OCI-LY1 (cell line): ENCODE results near the gene TSC1.

Experiments
- H2AFZ ChIP-seq: fragments of 200-600 bp; sonication (generic), shearing (Covaris generic); 2 replicates; pipeline ENCODE4 v1.6.0; 2014; ENCODE audit warnings: antibody characterized with exemption, mild to moderate bottlenecking, low read length
- H3F3A ChIP-seq: fragments of 200-600 bp; sonication (generic), shearing (Covaris generic); 2 replicates; pipeline ENCODE4 v1.6.0; 2014; ENCODE audit warnings: mild to moderate bottlenecking, antibody characterized with exemption, low read length, moderate library complexity; ENCODE audit not compliant: insufficient read depth
- H3K27ac ChIP-seq: fragments of 200-600 bp; sonication (generic); 2 replicates; pipeline ENCODE4 v1.5.1; 2014; ENCODE audit warnings: low read length, mixed run types, mild to moderate bottlenecking, low read depth; ENCODE audit not compliant: poor library complexity, severe bottlenecking
- H3K27me3 ChIP-seq: fragments of 200-600 bp; sonication (generic); 2 replicates; pipeline ENCODE4 v1.6.0; 2014; ENCODE audit warnings: antibody characterized with exemption, mild to moderate bottlenecking, low read length, moderate library complexity; ENCODE audit not compliant: insufficient read depth
- H3K36me3 ChIP-seq: fragments of 200-600 bp; sonication (generic); 2 replicates; pipeline ENCODE4 v1.6.1; 2014; ENCODE audit warnings: mild to moderate bottlenecking, antibody characterized with exemption, low read length, moderate library complexity, mixed read lengths; ENCODE audit not compliant: insufficient read depth
- H3K4me1 ChIP-seq: fragments of 200-600 bp; sonication (generic); 2 replicates; pipeline ENCODE4 v1.5.1; 2014; ENCODE audit warnings: mild to moderate bottlenecking, low read length, moderate library complexity; ENCODE audit not compliant: insufficient read depth, severe bottlenecking
- H3K4me2 ChIP-seq: fragments of 200-600 bp; sonication (generic), shearing (Covaris generic); 2 replicates; pipeline ENCODE4 v1.6.1; 2014; ENCODE audit warnings: low read length
- H3K4me3 ChIP-seq: fragments of 200-600 bp; sonication (generic); 2 replicates; pipeline ENCODE4 v1.5.1; 2014; ENCODE audit warnings: low read length, low read depth, mild to moderate bottlenecking, mixed read lengths; ENCODE audit not compliant: poor library complexity, severe bottlenecking
- H3K79me2 ChIP-seq: fragments of 200-600 bp; shearing (Covaris generic); 2 replicates; pipeline ENCODE4 v1.6.1; 2016; ENCODE audit warnings: mixed run types, low read length, mixed read lengths; ENCODE audit not compliant: insufficient read depth
- H3K9ac ChIP-seq: fragments of 200-600 bp; sonication (generic), shearing (Covaris generic); 2 replicates; pipeline ENCODE4 v1.6.1; 2014; ENCODE audit warnings: mild to moderate bottlenecking, low read length, mixed read lengths
- H3K9me2 ChIP-seq: fragments of 200-600 bp; sonication (generic), shearing (Covaris generic); 2 replicates; pipeline ENCODE4 v1.6.1; 2014; ENCODE audit warnings: low read depth, mild to moderate bottlenecking, low read length, mixed read lengths
- H3K9me3 ChIP-seq: fragments of 200-600 bp; shearing (Covaris generic); 2 replicates; pipeline ENCODE4 v1.6.1; 2014; ENCODE audit warnings: low read length, mixed read lengths
- H4K20me1 ChIP-seq: fragments of 200-600 bp; sonication (generic), shearing (Covaris generic); 2 replicates; pipeline ENCODE4 v1.6.0; 2016; ENCODE audit warnings: mild to moderate bottlenecking, low read length; ENCODE audit not compliant: insufficient read depth
- EZH2 ChIP-seq: fragments of 200-600 bp; sonication (generic), shearing (Covaris generic); IDR thresholded peaks from 2 replicates; pipeline ENCODE4 v1.8.0; 2017; ENCODE audit warnings: borderline replicate concordance, mixed run types, mild to moderate bottlenecking, antibody characterized with exemption, low read length, moderate library complexity, mixed read lengths
- TF ChIP-seq, protein P1 (sequence below): fragments of 200-600 bp; sonication (generic), shearing (Covaris generic); IDR thresholded peaks from 2 replicates; pipeline ENCODE4 v1.5.1; 2017; ENCODE audit warnings: mild to moderate bottlenecking, antibody characterized with exemption, low read length, moderate library complexity, mixed read lengths

The TSC1 gene

DNA sequence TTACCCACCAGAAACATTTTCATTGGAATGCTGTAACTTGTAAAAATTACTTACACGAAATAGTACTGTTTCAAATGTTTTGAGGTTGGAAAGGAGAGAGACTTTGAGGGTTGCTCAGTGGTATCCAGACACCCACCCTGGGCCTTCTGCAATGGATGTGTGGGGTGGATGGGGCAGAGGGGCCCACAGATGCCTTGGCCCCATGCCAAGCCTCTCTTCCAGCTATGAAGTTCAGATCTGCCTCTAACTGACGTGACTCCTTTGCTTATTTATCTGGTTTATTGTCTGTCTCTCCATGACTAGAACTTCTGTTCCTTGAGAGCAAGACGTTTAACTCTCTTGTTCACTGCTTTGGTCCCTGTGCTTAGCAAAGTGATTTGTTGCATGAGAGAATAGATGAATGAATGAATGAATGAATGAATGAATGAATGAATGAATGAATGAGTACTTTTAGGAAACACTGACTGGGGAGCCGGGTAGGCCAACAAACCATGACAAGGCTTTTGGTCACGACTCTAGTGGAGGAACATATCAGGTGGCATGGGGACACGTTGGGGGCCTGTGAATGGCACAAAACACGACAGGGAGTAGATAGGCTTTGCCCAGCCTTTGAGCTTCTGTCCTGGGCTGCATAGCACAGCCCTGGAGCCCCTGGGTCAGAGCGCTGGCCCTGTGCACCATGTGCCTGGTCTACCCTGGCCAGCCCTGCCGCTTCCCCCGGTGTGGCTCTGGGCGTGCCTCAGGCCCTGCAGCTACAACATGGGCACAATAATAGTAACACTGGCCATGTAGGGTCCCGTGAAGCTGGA, 98.1 kb downstream of the TSC1 start:
- Histone ChIP-seq H3K27me3 (peaks cover 6% of the 10 kb centered on the region), H3K79me2 (no peaks in the 10 kb centered on the region), H3K4me2 (no peak overlapping the region), H3K9me3 (no peaks in the 10 kb centered on the region), H2AFZ (no peak overlapping the region), H3K9me2 (no peaks in the 10 kb centered on the region), H3K4me3 (no peak overlapping the region), H3F3A (no peaks in the 10 kb centered on the region), H3K9ac (no peak overlapping the region), H3K27ac (no peak overlapping the region), H4K20me1 (no peaks in the 10 kb centered on the region), H3K4me1 (peaks cover 8% of the 10 kb centered on the region), H3K36me3 (no peaks in the 10 kb centered on the region)
- TF ChIP-seq EZH2, result no peak
- TF ChIP-seq, protein P1, sequence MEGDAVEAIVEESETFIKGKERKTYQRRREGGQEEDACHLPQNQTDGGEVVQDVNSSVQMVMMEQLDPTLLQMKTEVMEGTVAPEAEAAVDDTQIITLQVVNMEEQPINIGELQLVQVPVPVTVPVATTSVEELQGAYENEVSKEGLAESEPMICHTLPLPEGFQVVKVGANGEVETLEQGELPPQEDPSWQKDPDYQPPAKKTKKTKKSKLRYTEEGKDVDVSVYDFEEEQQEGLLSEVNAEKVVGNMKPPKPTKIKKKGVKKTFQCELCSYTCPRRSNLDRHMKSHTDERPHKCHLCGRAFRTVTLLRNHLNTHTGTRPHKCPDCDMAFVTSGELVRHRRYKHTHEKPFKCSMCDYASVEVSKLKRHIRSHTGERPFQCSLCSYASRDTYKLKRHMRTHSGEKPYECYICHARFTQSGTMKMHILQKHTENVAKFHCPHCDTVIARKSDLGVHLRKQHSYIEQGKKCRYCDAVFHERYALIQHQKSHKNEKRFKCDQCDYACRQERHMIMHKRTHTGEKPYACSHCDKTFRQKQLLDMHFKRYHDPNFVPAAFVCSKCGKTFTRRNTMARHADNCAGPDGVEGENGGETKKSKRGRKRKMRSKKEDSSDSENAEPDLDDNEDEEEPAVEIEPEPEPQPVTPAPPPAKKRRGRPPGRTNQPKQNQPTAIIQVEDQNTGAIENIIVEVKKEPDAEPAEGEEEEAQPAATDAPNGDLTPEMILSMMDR, result no peak

DNA sequence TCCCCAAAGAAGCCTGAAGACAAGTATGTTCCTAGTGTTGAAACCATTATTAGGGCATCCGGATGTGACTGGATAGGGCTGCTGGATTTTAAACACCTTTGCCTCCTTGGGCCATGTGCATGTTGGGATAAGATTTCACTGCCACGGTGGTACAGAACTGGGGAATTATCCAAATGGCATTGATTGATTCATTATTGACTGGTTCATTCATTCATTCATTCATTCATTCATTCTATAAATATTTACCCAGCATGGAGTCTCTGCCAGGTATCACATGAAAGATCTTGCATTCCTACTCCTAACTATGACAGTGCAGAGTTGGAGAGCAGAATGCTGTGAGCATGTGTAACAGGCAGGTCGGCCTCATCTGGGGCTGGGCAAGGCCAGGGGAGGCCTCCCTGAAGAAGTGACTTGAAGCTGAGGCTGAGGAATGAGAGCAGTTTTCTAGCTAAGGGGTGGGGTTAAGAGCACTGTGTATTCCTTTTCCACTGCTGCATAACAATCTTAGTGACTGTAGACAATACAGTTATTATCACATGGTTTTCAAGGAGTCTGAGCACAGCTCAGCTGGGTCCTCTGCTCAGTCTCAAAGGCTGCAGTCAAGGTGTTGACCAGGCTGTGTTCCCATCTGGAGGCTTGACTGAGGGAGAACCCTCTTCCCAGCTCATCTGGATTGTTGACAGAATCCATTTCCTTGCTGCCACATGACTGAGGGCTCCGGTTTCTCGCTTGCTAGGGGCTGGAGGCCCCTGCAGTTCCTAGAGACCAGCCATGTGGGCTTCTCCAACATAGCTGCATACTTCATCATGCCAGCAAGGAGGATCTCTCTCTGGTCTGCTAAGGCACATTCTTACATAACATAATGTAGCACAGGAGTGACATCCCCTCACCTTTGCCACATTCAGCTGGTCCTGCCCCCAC, 102.0 kb downstream of the TSC1 start:
- TF ChIP-seq, protein P1, result no peak
- no peak for TF ChIP-seq EZH2
- Histone ChIP-seq H3K27ac (no peak overlapping the region), H3K79me2 (no peaks in the 10 kb centered on the region), H3F3A (no peaks in the 10 kb centered on the region), H3K9ac (no peak overlapping the region), H3K36me3 (no peaks in the 10 kb centered on the region), H3K9me3 (no peaks in the 10 kb centered on the region), H3K27me3 (peaks cover 6% of the 10 kb centered on the region), H3K9me2 (no peaks in the 10 kb centered on the region), H3K4me2 (no peak overlapping the region), H3K4me1 (no peaks in the 10 kb centered on the region), H3K4me3 (no peak overlapping the region), H4K20me1 (no peaks in the 10 kb centered on the region), H2AFZ (no peak overlapping the region)
